ENCODE data around the gene PLPP2. TPM values are rescaled to one million over a fixed set of nuclear protein-coding genes. Genes with fewer than 3 reads are reported as not detected.

PLPP2 gene
- total and polyA plus RNA-seq, 2 of the 4 experiments (the other 2 are of a cell fraction): 2.3 to 4.2 TPM

GRCh38 chr19:306151-306900, 15.1 kb upstream of the PLPP2 start:
- no peak for ATAC-seq (ENCODE audit: low read depth)
- POLR2A ChIA-PET (ENCODE audit: unreplicated experiment): no interaction called here
- H4K8ac ChIP-seq (ENCODE audit: low read depth in 2 of 2, low read length in 2 of 2): no peak overlapping the region

More at GRCh38 chr19:306151-306900, 15.1 kb upstream of the PLPP2 start:
- no peaks in the 10 kb centered on the region for H3K9me3 ChIP-seq (ENCODE audit: control insufficient read depth, insufficient read depth, low read length)
- no peaks in the 10 kb centered on the region for H3K27me3 ChIP-seq (ENCODE audit: control insufficient read depth, insufficient read depth, low read length)
- peak overlapping the region; percentile 28 for H2AK9ac ChIP-seq (replicated peaks; ENCODE audit: low read depth, low read length, poor library complexity)
- H3K14ac ChIP-seq (replicated peaks; ENCODE audit: low read depth, low read length): no peak overlapping the region
- TF ChIP-seq MAZ (IDR thresholded peaks at IDR 0.05; ENCODE audit: borderline replicate concordance, low read depth, low read length) (no peak), RFX5 (IDR thresholded peaks at IDR 0.05; ENCODE audit: low read depth, low read length) (no peak), CTCF (conservative IDR thresholded peaks at IDR 0.05; ENCODE audit: low read depth, low read length) (no peak), MXI1 (IDR thresholded peaks at IDR 0.05; ENCODE audit: borderline replicate concordance, low read depth, low read length) (no peak), CEBPB (IDR thresholded peaks at IDR 0.05; ENCODE audit: low read depth, low read length) (no peak), USF2 (IDR thresholded peaks at IDR 0.05; ENCODE audit: low read depth, low read length) (no peak), FOS (IDR thresholded peaks at IDR 0.05; ENCODE audit: low read depth, low read length) (no peak), ELK1 (IDR thresholded peaks at IDR 0.05; ENCODE audit: borderline replicate concordance, low read depth, low read length) (no peak)
- no peak overlapping the region for H3K27ac ChIP-seq (ENCODE audit: insufficient read depth, low read length)
- dilution Hi-C loops (cut with HindIII; ENCODE audit: low sequenced_read_pairs, unreplicated experiment) (no loop called here), intact Hi-C loops (cut with micrococcal nuclease) (no loop called here), in situ Hi-C loops (cut with MboI; ENCODE audit: low sequenced_read_pairs) (no loop called here)
- H3K9ac ChIP-seq (ENCODE audit: low read depth, low read length): no peak overlapping the region
- no peak overlapping the region for H2AFZ ChIP-seq (replicated peaks; ENCODE audit: low read length, poor library complexity)
- no peak overlapping the region for H2BK20ac ChIP-seq (ENCODE audit: low read depth, low read length)
- no peaks in the 10 kb centered on the region for H3K4me1 ChIP-seq (ENCODE audit: control insufficient read depth, insufficient read depth, low read length)
- 93% methylated on average over 14 of the region's 50 CpGs; no CpG with 5 or more reads in 1 of the 2 experiments for WGBS, 2 experiments (ENCODE audit: extremely low coverage in 2 of 2, insufficient read length in 1 of 2)
- CTCF ChIA-PET: no interaction called here
- H4K5ac ChIP-seq (ENCODE audit: low read depth, low read length): no peak overlapping the region
- no peak overlapping the region for H2BK120ac ChIP-seq (ENCODE audit: low read depth, low read length)
- no peak overlapping the region for H3K23ac ChIP-seq (ENCODE audit: low read depth, low read length)
- no peak overlapping the region for H3K56ac ChIP-seq (ENCODE audit: extremely low read depth, insufficient read depth, low read length)
- no peak overlapping the region for H2AK5ac ChIP-seq (ENCODE audit: low read depth, low read length)
- H2BK5ac ChIP-seq (ENCODE audit: low read depth, low read length, poor library complexity, severe bottlenecking): no peak overlapping the region
- no peak overlapping the region for H3K18ac ChIP-seq (ENCODE audit: low read depth, low read length)
- H3K36me3 ChIP-seq (ENCODE audit: control insufficient read depth, insufficient read depth, low read length): peaks cover 51% of the 10 kb centered on the region
- DNase-seq: no peak
- no peak overlapping the region for H4K91ac ChIP-seq (ENCODE audit: insufficient read depth, low read depth, low read length)
- H2BK15ac ChIP-seq (ENCODE audit: low read depth, low read length): no peak overlapping the region
- no TSS peak for BruUV-seq (replicated peaks)
- H3K9me1 ChIP-seq (ENCODE audit: insufficient read depth, low read length): 0 out of 2 replicates have a peak, but pooled peaks cover 7% of the 10 kb centered on the region
- H3K4me3 ChIP-seq (ENCODE audit: insufficient read depth, low read depth, low read length): no peak overlapping the region
- no peak overlapping the region for H3K4me2 ChIP-seq (ENCODE audit: low read depth, low read length)
- H4K20me1 ChIP-seq (ENCODE audit: insufficient read depth, low read length): peaks cover 29% of the 10 kb centered on the region
- no peak overlapping the region for H3K4ac ChIP-seq (ENCODE audit: low read depth, low read length)
- peaks cover 0 to 42% of the 10 kb centered on the region in 2 experiments for H3K79me1 ChIP-seq (ENCODE audit: low read depth in 1 of 2, low read length in 2 of 2)

All from IMR-90 (cell line).